ENCODE measurements around the gene RPTOR. TPM values are rescaled to one million over a fixed set of nuclear protein-coding genes. Genes with fewer than 3 reads are reported as not detected.

RPTOR gene
- total RNA-seq, 4 donors from 2014 or later = 19.0 to 48.3 (median 27.3) TPM

- intact Hi-C loops (cut with DNase I; ENCODE audit: low total_unique reads) = no loop called here
- TF ChIP-seq POLR2A (IDR thresholded peaks at IDR 0.05) (no peak), CTCF (IDR thresholded peaks at IDR 0.05) (no peak)
Measured at GRCh38 chr17:80558046-80558445, 13.4 kb downstream of the RPTOR start.

DNA sequence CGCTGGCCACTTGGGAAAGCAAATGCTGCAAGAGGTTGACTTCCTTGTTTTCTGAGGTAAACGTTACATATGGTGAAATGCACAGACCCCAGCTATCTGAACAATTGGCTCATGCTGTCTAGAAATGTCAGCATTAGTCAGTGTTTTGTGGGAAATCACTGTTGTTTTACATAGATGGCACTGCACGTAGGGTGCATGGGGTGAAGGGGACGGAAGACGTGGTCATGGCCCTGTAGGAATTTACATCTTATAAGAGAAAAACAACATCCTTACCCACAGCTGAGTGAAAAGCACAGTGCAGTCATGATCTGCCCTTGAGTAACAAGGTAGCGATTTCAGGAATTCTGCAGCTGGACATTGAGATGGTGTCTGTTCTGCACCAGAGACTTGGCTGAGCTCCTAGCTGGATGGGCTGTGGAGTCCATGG, 15.2 kb downstream of the RPTOR start:
- H3K36me3 ChIP-seq = no peaks in the 10 kb centered on the region
- DNase-seq = no peak
- intact Hi-C loops (cut with DNase I; ENCODE audit: low total_unique reads) = no loop called here
- no peaks in the 10 kb centered on the region for H3K4me1 ChIP-seq
- no peak overlapping the region for H3K4me3 ChIP-seq
- H3K9me3 ChIP-seq = no peaks in the 10 kb centered on the region
- H3K27me3 ChIP-seq = no peaks in the 10 kb centered on the region
- TF ChIP-seq POLR2A (IDR thresholded peaks at IDR 0.05) (no peak), CTCF (IDR thresholded peaks at IDR 0.05) (no peak)
- H3K27ac ChIP-seq = no peak overlapping the region

More at GRCh38 chr17:80558046-80558445, 13.4 kb downstream of the RPTOR start:
- DNase-seq = no peak
- no peaks in the 10 kb centered on the region for H3K27me3 ChIP-seq
- no peak overlapping the region for H3K4me3 ChIP-seq
- H3K27ac ChIP-seq = no peak overlapping the region
- no peaks in the 10 kb centered on the region for H3K36me3 ChIP-seq
- no peaks in the 10 kb centered on the region for H3K4me1 ChIP-seq
- H3K9me3 ChIP-seq = no peaks in the 10 kb centered on the region

GRCh38 chr17:80561541-80562114, 17.0 kb downstream of the RPTOR start:
- TF ChIP-seq POLR2A (IDR thresholded peaks at IDR 0.05) (no peak), CTCF (IDR thresholded peaks at IDR 0.05) (no peak)
- DNase-seq = no peak
- intact Hi-C loops (cut with DNase I; ENCODE audit: low total_unique reads) = no loop called here

GRCh38 chr17:80564545-80564944, 19.9 kb downstream of the RPTOR start:
- Histone ChIP-seq H3K27ac (no peak overlapping the region), H3K4me3 (no peak overlapping the region), H3K9me3 (no peaks in the 10 kb centered on the region), H3K36me3 (no peaks in the 10 kb centered on the region), H3K4me1 (no peaks in the 10 kb centered on the region), H3K27me3 (no peaks in the 10 kb centered on the region)
- TF ChIP-seq POLR2A (IDR thresholded peaks at IDR 0.05) = no peak
- no peak for TF ChIP-seq CTCF (IDR thresholded peaks at IDR 0.05)
- no peak for DNase-seq
- intact Hi-C loops (cut with DNase I; ENCODE audit: low total_unique reads) = no loop called here

More at GRCh38 chr17:80561541-80562114, 17.0 kb downstream of the RPTOR start:
- H3K9me3 ChIP-seq = no peaks in the 10 kb centered on the region
- no peak overlapping the region for H3K27ac ChIP-seq
- no peak overlapping the region for H3K4me3 ChIP-seq
- no peaks in the 10 kb centered on the region for H3K36me3 ChIP-seq
- H3K27me3 ChIP-seq = no peaks in the 10 kb centered on the region
- no peaks in the 10 kb centered on the region for H3K4me1 ChIP-seq

GRCh38 chr17:80565343-80566053, 20.9 kb downstream of the RPTOR start:
- no peak for TF ChIP-seq POLR2A (IDR thresholded peaks at IDR 0.05)
- TF ChIP-seq CTCF (IDR thresholded peaks at IDR 0.05) = no peak
- Histone ChIP-seq H3K27ac (no peak overlapping the region), H3K36me3 (no peaks in the 10 kb centered on the region), H3K4me1 (no peaks in the 10 kb centered on the region), H3K9me3 (no peaks in the 10 kb centered on the region), H3K4me3 (no peak overlapping the region), H3K27me3 (no peaks in the 10 kb centered on the region)
- no peak for DNase-seq
- intact Hi-C loops (cut with DNase I; ENCODE audit: low total_unique reads) = no loop called here
